ENCODE results near the gene GLT6D1.

Gene GLT6D1

GRCh38 chr9:135588886-135589595 lies 50.3 kb downstream of the GLT6D1 start:
- H3K79me2 ChIP-seq (ENCODE audit: insufficient read depth, low read length) = no peaks in the 10 kb centered on the region
- no peaks in the 10 kb centered on the region for H3K9me3 ChIP-seq (ENCODE audit: insufficient read depth, low read length)
- H3K27me3 ChIP-seq (ENCODE audit: low read length) = no peaks in the 10 kb centered on the region
- no peak overlapping the region for H3K4me2 ChIP-seq (ENCODE audit: low read depth, low read length, poor library complexity, severe bottlenecking)
- no peaks in the 10 kb centered on the region for H4K20me1 ChIP-seq (ENCODE audit: low read depth, low read length)
- no peak overlapping the region for H3K4me3 ChIP-seq (ENCODE audit: insufficient read depth, low read length, poor library complexity, severe bottlenecking)
- no peaks in the 10 kb centered on the region for H3K36me3 ChIP-seq (ENCODE audit: low read length)
- H3K9ac ChIP-seq (ENCODE audit: low read length) = no peak overlapping the region
- no peak overlapping the region for H2AFZ ChIP-seq (ENCODE audit: low read depth, low read length, severe bottlenecking)
- no peaks in the 10 kb centered on the region for H3F3A ChIP-seq (ENCODE audit: insufficient read depth)
- no peaks in the 10 kb centered on the region for H3K9me2 ChIP-seq (replicated peaks; ENCODE audit: insufficient read depth, low read length)
- no peak overlapping the region for H3K27ac ChIP-seq (ENCODE audit: low read depth, low read length)
- TF ChIP-seq EZH2phosphoT487 (conservative IDR thresholded peaks at IDR 0.05; ENCODE audit: low read length) (no peak), CTCF (IDR thresholded peaks at IDR 0.05; ENCODE audit: insufficient read depth, low read length, poor library complexity, severe bottlenecking) (no peak)

GRCh38 chr9:135588371-135588770 lies 51.0 kb downstream of the GLT6D1 start:
- no peak for TF ChIP-seq EZH2phosphoT487 (conservative IDR thresholded peaks at IDR 0.05; ENCODE audit: low read length)
- TF ChIP-seq CTCF (IDR thresholded peaks at IDR 0.05; ENCODE audit: insufficient read depth, low read length, poor library complexity, severe bottlenecking) = no peak
- Histone ChIP-seq H3F3A (ENCODE audit: insufficient read depth) (no peaks in the 10 kb centered on the region), H3K9me3 (ENCODE audit: insufficient read depth, low read length) (no peaks in the 10 kb centered on the region), H3K4me2 (ENCODE audit: low read depth, low read length, poor library complexity, severe bottlenecking) (no peak overlapping the region), H3K4me3 (ENCODE audit: insufficient read depth, low read length, poor library complexity, severe bottlenecking) (no peak overlapping the region), H3K9ac (ENCODE audit: low read length) (no peak overlapping the region), H2AFZ (ENCODE audit: low read depth, low read length, severe bottlenecking) (no peak overlapping the region), H3K27me3 (ENCODE audit: low read length) (no peaks in the 10 kb centered on the region), H3K27ac (ENCODE audit: low read depth, low read length) (no peak overlapping the region), H3K36me3 (ENCODE audit: low read length) (no peaks in the 10 kb centered on the region), H3K79me2 (ENCODE audit: insufficient read depth, low read length) (no peaks in the 10 kb centered on the region), H3K9me2 (replicated peaks; ENCODE audit: insufficient read depth, low read length) (no peaks in the 10 kb centered on the region), H4K20me1 (ENCODE audit: low read depth, low read length) (no peaks in the 10 kb centered on the region)

GRCh38 chr9:135587658-135588057 lies 51.7 kb downstream of the GLT6D1 start:
- no peaks in the 10 kb centered on the region for H3F3A ChIP-seq (ENCODE audit: insufficient read depth)
- H3K27ac ChIP-seq (ENCODE audit: low read depth, low read length) = no peak overlapping the region
- no peaks in the 10 kb centered on the region for H4K20me1 ChIP-seq (ENCODE audit: low read depth, low read length)
- no peak overlapping the region for H3K4me2 ChIP-seq (ENCODE audit: low read depth, low read length, poor library complexity, severe bottlenecking)
- no peaks in the 10 kb centered on the region for H3K9me3 ChIP-seq (ENCODE audit: insufficient read depth, low read length)
- no peak overlapping the region for H2AFZ ChIP-seq (ENCODE audit: low read depth, low read length, severe bottlenecking)
- H3K27me3 ChIP-seq (ENCODE audit: low read length) = no peaks in the 10 kb centered on the region
- TF ChIP-seq CTCF (IDR thresholded peaks at IDR 0.05; ENCODE audit: insufficient read depth, low read length, poor library complexity, severe bottlenecking) = no peak
- TF ChIP-seq EZH2phosphoT487 (conservative IDR thresholded peaks at IDR 0.05; ENCODE audit: low read length) = no peak
- no peaks in the 10 kb centered on the region for H3K36me3 ChIP-seq (ENCODE audit: low read length)
- no peak overlapping the region for H3K4me3 ChIP-seq (ENCODE audit: insufficient read depth, low read length, poor library complexity, severe bottlenecking)
- no peak overlapping the region for H3K9ac ChIP-seq (ENCODE audit: low read length)
- H3K9me2 ChIP-seq (replicated peaks; ENCODE audit: insufficient read depth, low read length) = no peaks in the 10 kb centered on the region
- no peaks in the 10 kb centered on the region for H3K79me2 ChIP-seq (ENCODE audit: insufficient read depth, low read length)

Data from SU-DHL-6 (cell line).